GM12875 (cell line): ENCODE measurements around the gene MSX2.

Experiments used
- H3K4me3 ChIP-seq: one replicate; pipeline ENCODE4 v1.5.1; 2011; ENCODE audit warnings: low read depth, low read length, control low read depth
- CTCF ChIP-seq: IDR thresholded peaks from 2 replicates; pipeline ENCODE4 v1.5.1; 2011; ENCODE audit warnings: low read depth, mild to moderate bottlenecking, control low read depth, inconsistent platforms, low read length, moderate library complexity, borderline replicate concordance; ENCODE audit not compliant: insufficient read depth

The MSX2 gene

DNA sequence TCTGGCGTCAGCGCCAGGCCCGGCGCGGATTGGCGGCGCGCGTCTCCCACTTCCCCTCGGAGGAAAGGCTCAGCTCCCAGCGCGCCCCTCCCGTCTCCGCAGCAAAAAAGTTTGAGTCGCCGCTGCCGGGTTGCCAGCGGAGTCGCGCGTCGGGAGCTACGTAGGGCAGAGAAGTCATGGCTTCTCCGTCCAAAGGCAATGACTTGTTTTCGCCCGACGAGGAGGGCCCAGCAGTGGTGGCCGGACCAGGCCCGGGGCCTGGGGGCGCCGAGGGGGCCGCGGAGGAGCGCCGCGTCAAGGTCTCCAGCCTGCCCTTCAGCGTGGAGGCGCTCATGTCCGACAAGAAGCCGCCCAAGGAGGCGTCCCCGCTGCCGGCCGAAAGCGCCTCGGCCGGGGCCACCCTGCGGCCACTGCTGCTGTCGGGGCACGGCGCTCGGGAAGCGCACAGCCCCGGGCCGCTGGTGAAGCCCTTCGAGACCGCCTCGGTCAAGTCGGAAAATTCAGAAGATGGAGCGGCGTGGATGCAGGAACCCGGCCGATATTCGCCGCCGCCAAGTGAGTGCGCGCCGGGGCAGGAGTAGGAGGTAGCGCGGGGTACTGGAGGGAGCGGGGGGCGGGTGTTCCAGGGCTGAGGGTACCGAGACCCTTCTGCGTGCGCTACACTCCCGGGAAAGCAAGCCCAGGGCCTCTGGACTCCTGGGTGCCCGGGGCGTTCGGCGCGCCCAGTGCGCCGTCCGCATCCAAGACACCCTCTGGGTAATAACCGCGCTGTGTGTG, at the start of gene MSX2:
Gene MSX2, plus strand, starts transcription at position 99 of the 777 bp plus-strand sequence. Its CDS starts 78 bp downstream, at position 177.
- no peak for TF ChIP-seq CTCF
- H3K4me3 ChIP-seq, result no peak within 1 kb of the TSS

GRCh38 chr5:174675110-174675509, 49.3 kb upstream of the MSX2 start:
- TF ChIP-seq CTCF, result no peak
- no peak overlapping the region for H3K4me3 ChIP-seq

DNA sequence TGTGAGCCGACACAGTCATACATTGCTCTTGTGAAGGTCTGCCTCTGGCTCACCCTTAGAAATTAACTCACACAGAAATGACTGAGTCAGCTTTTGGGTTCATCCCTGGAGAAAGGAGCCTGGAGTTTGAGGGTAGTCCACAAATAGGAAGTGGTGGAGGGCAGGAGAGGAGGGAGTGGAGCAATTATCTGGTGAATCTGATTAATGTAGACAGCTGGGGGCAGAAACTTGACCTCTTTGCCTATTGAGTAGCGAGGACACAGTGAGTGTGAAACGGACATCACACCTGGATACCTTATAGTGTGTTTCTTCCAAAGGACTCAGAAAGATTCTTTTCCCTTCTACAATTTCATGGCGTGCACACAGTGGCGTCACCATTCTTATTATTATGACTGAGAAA, 48.5 kb upstream of the MSX2 start:
- H3K4me3 ChIP-seq, result no peak overlapping the region
- no peak for TF ChIP-seq CTCF

DNA sequence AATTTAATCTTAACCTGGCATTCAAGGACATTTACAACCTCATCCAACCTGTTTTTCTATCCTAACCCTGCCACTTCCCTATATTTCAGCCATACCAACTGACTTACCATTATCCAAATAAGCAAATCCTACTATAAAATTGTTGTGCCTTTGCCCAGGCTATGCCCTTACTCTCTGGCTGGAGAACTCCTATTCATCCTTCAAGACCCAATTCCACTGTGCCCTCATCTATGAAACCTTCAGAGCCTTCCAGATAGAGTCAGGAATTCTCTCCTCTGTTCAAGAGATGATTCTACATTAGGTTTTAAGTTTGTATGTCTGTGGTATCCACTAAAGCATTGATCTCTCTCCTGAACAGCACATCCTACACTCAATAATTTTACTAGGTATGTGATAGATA, 46.3 kb upstream of the MSX2 start:
- no peak overlapping the region for H3K4me3 ChIP-seq
- TF ChIP-seq CTCF, result no peak

GRCh38 chr5:174680901-174681565, 43.3 kb upstream of the MSX2 start:
- TF ChIP-seq CTCF, result no peak
- no peak overlapping the region for H3K4me3 ChIP-seq

- no peak for TF ChIP-seq CTCF
Observed at GRCh38 chr5:174687503-174687902, 36.9 kb upstream of the MSX2 start.

More at GRCh38 chr5:174687503-174687902, 36.9 kb upstream of the MSX2 start:
- H3K4me3 ChIP-seq, result no peak overlapping the region
